GM23338 (cell line): ENCODE measurements around the gene CFAP251.

ENCODE experiments used
- CREB1 ChIP-seq: fragments of 250-450 bp; sonication (Bioruptor Pico); IDR thresholded peaks from 2 replicates; pipeline ENCODE4 v1.5.0; 2020; ENCODE audit warnings: low read depth, mild to moderate bottlenecking, moderate library complexity
- CTCF ChIP-seq, 2 experiments: fragments of 200-600 bp in 1 of 2; sonication (generic) in 1 of 2; conservative IDR thresholded peaks; 2 replicates each; pipeline versions ENCODE4 v1.5.1 to v1.6.1; 2016 to 2017; ENCODE audit warnings: antibody characterized with exemption in 2 of 2, low read depth in 2 of 2, mild to moderate bottlenecking in 2 of 2, moderate library complexity in 1 of 2
- POLR2AphosphoS5 ChIP-seq: IDR thresholded peaks from 2 replicates; pipeline ENCODE4 v1.6.1; 2016; ENCODE audit warnings: antibody characterized with exemption, low read depth
- REST ChIP-seq: IDR thresholded peaks from one replicate; pipeline ENCODE4 v1.6.1; 2018; ENCODE audit warnings: antibody characterized with exemption; ENCODE audit not compliant: unreplicated experiment

- TF ChIP-seq CTCF (conservative IDR thresholded peaks at IDR 0.05; ENCODE audit: low read depth in 2 of 2) (no peak), POLR2AphosphoS5 (no peak), CREB1 (CRISPR knock-in tag) (no peak), REST (no peak)
Observed at GRCh38 chr12:122043476-122043875, 125.1 kb downstream of the CFAP251 start.
